SK-N-SH (cell line): Measurements from ENCODE around the gene ITM2B. TPM values are rescaled to one million over a fixed set of nuclear protein-coding genes. Genes with fewer than 3 reads are reported as not detected.

Experiments used
- CTCF ChIA-PET: fragments of 300-600, 350-600 bp; formaldehyde crosslinking; extraction: SDS; loops from one replicate; lab custom pipeline; 2021; lab: Yijun Ruan, JAX
- POLR2A ChIA-PET: fragments of 350-600 bp; sonication (Branson Sonifier 250); formaldehyde crosslinking; extraction: SDS; loops from one replicate; lab custom pipeline; 2020; ENCODE audit warnings: antibody characterized with exemption, inconsistent platforms; lab: Yijun Ruan, JAX
- DNase-seq: peaks from one replicate; pipeline ENCODE4 v3.0.0; 2012
- H2AFZ ChIP-seq: fragments of 200-600 bp; sonication (generic); 2 replicates; pipeline ENCODE4 v1.8.1; 2016; ENCODE audit warnings: antibody characterized with exemption, mild to moderate bottlenecking, low read depth
- H3F3A ChIP-seq: fragments of 200-600 bp; sonication (generic); replicated peaks from 2 replicates; pipeline ENCODE3; 2016; ENCODE audit warnings: antibody characterized with exemption, mild to moderate bottlenecking; ENCODE audit not compliant: insufficient read depth
- H3K27ac ChIP-seq, 2 experiments: fragments of 200-500 bp in 1 of 2; fragments of 200-600 bp in 1 of 2; sonication (Bioruptor generic) in 1 of 2; sonication (generic), shearing (Covaris generic) in 1 of 2; 2 replicates each; pipeline versions ENCODE4 v1.5.1 to v1.6.1; 2014 to 2016; ENCODE audit warnings: low read depth in 2 of 2, inconsistent platforms in 1 of 2, low read length in 1 of 2, mild to moderate bottlenecking in 1 of 2, mixed read lengths in 1 of 2
- H3K27me3 ChIP-seq: fragments of 200-600 bp; sonication (generic), shearing (Covaris generic); 2 replicates; pipeline ENCODE4 v1.6.1; 2016; ENCODE audit warnings: mixed run types; ENCODE audit not compliant: insufficient read depth
- H3K36me3 ChIP-seq, 2 experiments: fragments of 200-500 bp in 1 of 2; fragments of 200-600 bp in 1 of 2; sonication (Bioruptor generic) in 1 of 2; sonication (generic) in 1 of 2; replicated peaks in 1 of 2; 2 replicates each; pipeline versions ENCODE3 to v1.5.1; 2014 to 2016; ENCODE audit warnings: low read length in 1 of 2, mild to moderate bottlenecking in 1 of 2; ENCODE audit not compliant: insufficient read depth in 2 of 2, control insufficient read depth in 1 of 2
- H3K4me1 ChIP-seq, 2 experiments: fragments of 200-500 bp in 1 of 2; fragments of 200-600 bp in 1 of 2; sonication (Bioruptor generic) in 1 of 2; sonication (generic), shearing (Covaris generic) in 1 of 2; 2 replicates each; pipeline versions ENCODE4 v1.5.1 to v1.6.1; 2014 to 2016; ENCODE audit warnings: low read depth in 1 of 2, low read length in 1 of 2, mixed run types in 1 of 2; ENCODE audit not compliant: insufficient read depth in 2 of 2, control insufficient read depth in 1 of 2
- H3K4me2 ChIP-seq: fragments of 200-600 bp; sonication (generic), shearing (Covaris generic); 2 replicates; pipeline ENCODE4 v1.6.1; 2017; ENCODE audit warnings: mixed run types
- H3K4me3 ChIP-seq, 2 experiments: fragments of 200-500 bp in 1 of 2; fragments of 200-600 bp in 1 of 2; sonication (Bioruptor generic) in 1 of 2; sonication (generic), shearing (Covaris generic) in 1 of 2; 2 replicates each; pipeline versions ENCODE4 v1.5.1 to v1.8.1; 2014 to 2016; ENCODE audit warnings: low read depth in 2 of 2, inconsistent platforms in 1 of 2, low read length in 1 of 2, mild to moderate bottlenecking in 1 of 2, mixed read lengths in 1 of 2, moderate library complexity in 1 of 2
- H3K79me2 ChIP-seq: fragments of 200-600 bp; sonication (generic); 2 replicates; pipeline ENCODE4 v1.8.1; 2017; ENCODE audit warnings: mild to moderate bottlenecking; ENCODE audit not compliant: insufficient read depth
- H3K9ac ChIP-seq: fragments of 200-600 bp; sonication (generic); 2 replicates; pipeline ENCODE4 v1.6.1; 2017; ENCODE audit warnings: mixed run types
- H3K9me2 ChIP-seq: fragments of 200-600 bp; sonication (generic); 2 replicates; pipeline ENCODE4 v1.6.1; 2017; ENCODE audit warnings: mixed run types
- H3K9me3 ChIP-seq: fragments of 200-600 bp; sonication (generic); 2 replicates; pipeline ENCODE4 v1.6.1; 2017; ENCODE audit warnings: mixed run types, mild to moderate bottlenecking, moderate library complexity
- H4K20me1 ChIP-seq: fragments of 200-600 bp; sonication (generic); 2 replicates; pipeline ENCODE4 v1.6.1; 2017; ENCODE audit warnings: mild to moderate bottlenecking, mixed run types; ENCODE audit not compliant: insufficient read depth
- CTCF ChIP-seq: fragments of 200-600 bp; sonication (generic); IDR thresholded peaks from 2 replicates; pipeline ENCODE4 v1.6.1; 2017; ENCODE audit warnings: antibody characterized with exemption, mild to moderate bottlenecking, moderate library complexity
- ELF1 ChIP-seq: IDR thresholded peaks from 2 replicates; pipeline ENCODE4 v1.4.0; 2012
- EP300 ChIP-seq, 2 experiments: IDR thresholded peaks; 2 replicates each; pipeline versions ENCODE4 v1.4.0 to v1.6.1; 2012; ENCODE audit warnings: borderline replicate concordance in 1 of 2, low read depth in 1 of 2, low read length in 1 of 2
- FOXJ3 ChIP-seq: sonication (generic); formaldehyde crosslinking; IDR thresholded peaks from 2 replicates; pipeline ENCODE4 v1.5.1; 2020; ENCODE audit warnings: mild to moderate bottlenecking, missing genetic modification reagents
- GABPA ChIP-seq: IDR thresholded peaks from 2 replicates; pipeline ENCODE4 v1.4.0; 2012; ENCODE audit warnings: low read depth, mild to moderate bottlenecking
- GATA2 ChIP-seq: sonication (generic); formaldehyde crosslinking; IDR thresholded peaks from 2 replicates; pipeline ENCODE4 v1.5.0; 2020; ENCODE audit warnings: mild to moderate bottlenecking, missing genetic modification reagents
- MEF2A ChIP-seq: IDR thresholded peaks from 2 replicates; pipeline ENCODE4 v1.4.0; 2012; ENCODE audit warnings: low read depth, borderline replicate concordance
- MXI1 ChIP-seq: IDR thresholded peaks from 2 replicates; pipeline ENCODE4 v1.6.1; 2012; ENCODE audit warnings: mild to moderate bottlenecking, low read depth, low read length, improper control_type of control experiment
- NFIC ChIP-seq: IDR thresholded peaks from 2 replicates; pipeline ENCODE4 v1.4.0; 2012; ENCODE audit warnings: borderline replicate concordance
- NRF1 ChIP-seq: IDR thresholded peaks from 2 replicates; pipeline ENCODE4 v1.6.1; 2012; ENCODE audit warnings: low read depth, mild to moderate bottlenecking, low read length
- POLR2AphosphoS5 ChIP-seq: IDR thresholded peaks from 2 replicates; pipeline ENCODE4 v1.6.1; 2012; ENCODE audit warnings: low read depth, low read length
- RAD21 ChIP-seq: IDR thresholded peaks from 2 replicates; pipeline ENCODE4 v1.6.1; 2012; ENCODE audit warnings: mild to moderate bottlenecking, low read length
- RCOR1 ChIP-seq: fragments of 150-350 bp; IDR thresholded peaks from 2 replicates; pipeline ENCODE4 v1.6.1; 2017; ENCODE audit warnings: antibody characterized with exemption, low read length
- RFX5 ChIP-seq: IDR thresholded peaks from 2 replicates; pipeline ENCODE4 v1.6.1; 2012; ENCODE audit warnings: mild to moderate bottlenecking, improper control_type of control experiment, low read length
- RXRA ChIP-seq: IDR thresholded peaks from 2 replicates; pipeline ENCODE4 v1.4.0; 2012; ENCODE audit warnings: low read depth, mild to moderate bottlenecking, borderline replicate concordance
- SIN3A ChIP-seq: IDR thresholded peaks from 2 replicates; pipeline ENCODE4 v1.6.1; 2012; ENCODE audit warnings: low read depth, mild to moderate bottlenecking, low read length, moderate library complexity, borderline replicate concordance
- TCF12 ChIP-seq: IDR thresholded peaks from 2 replicates; pipeline ENCODE4 v1.4.0; 2012
- TEAD4 ChIP-seq: IDR thresholded peaks from 2 replicates; pipeline ENCODE4 v1.4.0; 2012; ENCODE audit warnings: mild to moderate bottlenecking, borderline replicate concordance; ENCODE audit not compliant: insufficient read depth
- USF1 ChIP-seq: IDR thresholded peaks from 2 replicates; pipeline ENCODE4 v1.4.0; 2012; ENCODE audit warnings: low read depth, borderline replicate concordance
- ZBTB33 ChIP-seq: IDR thresholded peaks from 2 replicates; pipeline ENCODE4 v1.4.0; 2012; ENCODE audit warnings: low read depth, borderline replicate concordance
- WGBS: methylation state at CpG from one replicate; pipeline ENCODE4 v1.1.6; 2017; ENCODE audit warnings: low lambda C conversion rate; 5-methylcytosine and 5-hydroxymethylcytosine counted together
- polyA plus RNA-seq, 3 experiments: library from polyadenylated mRNA; depleted of rRNA; stranded (reverse); fragments of >200 nt; gene quantifications; 2 replicates each; pipeline ENCODE4 v1.2.3, GENCODE V29; 2012
- TF ChIP-seq, protein P1 (sequence below): fragments of 150-350 bp; IDR thresholded peaks from 2 replicates; pipeline ENCODE4 v1.6.1; 2016; ENCODE audit warnings: mild to moderate bottlenecking, low read depth, low read length

The ITM2B gene
- polyA plus RNA-seq, 1 of the 3 experiments (the other 2 are of a cell fraction) = 184 TPM

GRCh38 chr13:48278806-48279205 lies 45.8 kb downstream of the ITM2B start:
- CTCF ChIA-PET = no interaction called here
- 54% methylated on average over 2 of the region's 2 CpGs for WGBS
- Histone ChIP-seq H3K4me1 (no peaks in the 10 kb centered on the region; a peak in 1 of 4 replicates), H3K9me3 (no peaks in the 10 kb centered on the region), H3K27ac (no peak overlapping the region), H3K79me2 (no peaks in the 10 kb centered on the region), H2AFZ (no peak overlapping the region), H3F3A (no peaks in the 10 kb centered on the region), H4K20me1 (no peaks in the 10 kb centered on the region), H3K9ac (no peak overlapping the region), H3K27me3 (no peaks in the 10 kb centered on the region), H3K9me2 (no peaks in the 10 kb centered on the region), H3K4me2 (no peak overlapping the region), H3K36me3 (no peaks in the 10 kb centered on the region), H3K4me3 (no peak overlapping the region)
- DNase-seq = no peak
- no peak for TF ChIP-seq RAD21
- TF ChIP-seq CTCF = no peak
- TF ChIP-seq RXRA = no peak
- no peak for TF ChIP-seq MXI1
- TF ChIP-seq GATA2 (CRISPR knock-in tag) = no peak
- no peak for TF ChIP-seq USF1
- TF ChIP-seq ELF1 = no peak
- TF ChIP-seq POLR2AphosphoS5 = no peak
- no peak for TF ChIP-seq EP300 (IDR thresholded peaks at IDR 0.05; ENCODE audit: borderline replicate concordance in 1 of 2, low read depth in 1 of 2, low read length in 1 of 2)
- TF ChIP-seq ZBTB33 = no peak
- TF ChIP-seq FOXJ3 (CRISPR knock-in tag) = no peak
- no peak for TF ChIP-seq MEF2A
- no peak for TF ChIP-seq GABPA
- POLR2A ChIA-PET = no interaction called here

- DNase-seq = no peak
- Histone ChIP-seq H3K36me3 (no peaks in the 10 kb centered on the region), H3K79me2 (no peaks in the 10 kb centered on the region), H3K4me3 (no peak overlapping the region), H3K27me3 (no peaks in the 10 kb centered on the region), H3K4me1 (no peaks in the 10 kb centered on the region; a peak in 1 of 4 replicates), H3K9me2 (no peaks in the 10 kb centered on the region), H3K27ac (no peak overlapping the region), H3K4me2 (no peak overlapping the region), H3K9me3 (no peaks in the 10 kb centered on the region), H2AFZ (no peak overlapping the region), H3K9ac (no peak overlapping the region), H4K20me1 (no peaks in the 10 kb centered on the region), H3F3A (no peaks in the 10 kb centered on the region)
- ChIA-PET CTCF (no interaction called here), POLR2A (no interaction called here)
- 56% methylated on average over 1 of the region's 1 CpG for WGBS
- TF ChIP-seq TEAD4 (no peak), RFX5 (no peak), SIN3A (no peak), ELF1 (no peak), RCOR1 (no peak), TCF12 (no peak), NRF1 (no peak), NFIC (no peak), MXI1 (no peak)
- TF ChIP-seq, protein P1, sequence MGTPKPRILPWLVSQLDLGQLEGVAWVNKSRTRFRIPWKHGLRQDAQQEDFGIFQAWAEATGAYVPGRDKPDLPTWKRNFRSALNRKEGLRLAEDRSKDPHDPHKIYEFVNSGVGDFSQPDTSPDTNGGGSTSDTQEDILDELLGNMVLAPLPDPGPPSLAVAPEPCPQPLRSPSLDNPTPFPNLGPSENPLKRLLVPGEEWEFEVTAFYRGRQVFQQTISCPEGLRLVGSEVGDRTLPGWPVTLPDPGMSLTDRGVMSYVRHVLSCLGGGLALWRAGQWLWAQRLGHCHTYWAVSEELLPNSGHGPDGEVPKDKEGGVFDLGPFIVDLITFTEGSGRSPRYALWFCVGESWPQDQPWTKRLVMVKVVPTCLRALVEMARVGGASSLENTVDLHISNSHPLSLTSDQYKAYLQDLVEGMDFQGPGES = no peak
Measured at GRCh38 chr13:48281556-48281955, 48.5 kb downstream of the ITM2B start.
